Endometrial microvascular endothelial cells (primary cell): ENCODE results near the gene CFAP69. TPM values are rescaled to one million over a fixed set of nuclear protein-coding genes. Genes with fewer than 3 reads are reported as not detected.
"Not testable (repeated sequence)": the region's sequence is repeated elsewhere in the genome, so short reads cannot be mapped to it uniquely, and the experiment has no call there.

ENCODE experiments used
- in situ Hi-C: cut with HindIII; loops from 2 replicates; pipeline ENCODE4 v1.10.0; 2017; ENCODE audit warnings: low sequenced_read_pairs, low pct_unique_long_range_greater_than_20kb; ENCODE audit errors: inconsistent ontology term
- total RNA-seq: library from RNA; depleted of rRNA; stranded (reverse); fragments of >200 nt; gene quantifications from one replicate; pipeline ENCODE4 v1.2.3, GENCODE V29; 2015; ENCODE audit errors: inconsistent ontology term

Gene CFAP69
- total RNA-seq, 1 donor from 2014 or later: 0.19 TPM

DNA sequence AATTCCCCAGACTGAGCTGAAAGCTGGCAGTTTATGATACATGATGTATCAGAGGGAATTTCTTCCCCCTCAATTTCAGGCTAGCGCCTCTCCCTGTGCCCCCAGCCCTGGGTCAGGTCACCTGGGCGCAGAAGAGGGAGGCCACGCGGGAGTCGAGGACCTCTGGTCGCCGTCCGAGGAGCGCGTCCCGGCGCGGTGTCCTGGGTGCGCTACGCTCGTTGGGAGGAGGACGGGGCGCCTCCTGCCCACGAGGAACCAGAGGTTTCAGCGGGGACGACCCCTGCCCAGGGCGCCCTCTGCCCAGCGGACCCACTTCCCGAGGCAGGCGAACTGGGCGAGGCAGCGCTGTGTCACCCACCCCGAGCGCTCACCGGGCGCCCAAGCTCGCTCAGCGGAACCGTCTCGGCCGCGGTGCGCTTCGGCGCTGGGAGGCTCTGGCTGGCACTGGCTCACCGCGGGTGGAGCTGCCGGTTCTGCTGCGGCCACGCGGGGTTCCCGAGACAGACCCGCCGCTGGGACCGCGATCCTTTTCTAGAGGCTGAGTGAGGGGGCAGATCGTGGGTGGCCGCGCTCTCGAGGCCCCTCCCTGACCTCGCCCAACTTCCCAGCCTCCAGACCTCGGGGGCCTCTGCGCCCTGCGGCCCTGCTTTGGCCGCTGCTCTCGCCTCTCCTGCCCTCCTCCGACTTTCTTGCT, 76.0 kb downstream of the CFAP69 start, which contains the start of gene FAM237B:
TSS of gene FAM237B (minus strand) at position 504 of the 694 bp plus-strand sequence. CDS start 1,556 bp downstream, outside the sequence.
- in situ Hi-C loops: no loop called here

DNA sequence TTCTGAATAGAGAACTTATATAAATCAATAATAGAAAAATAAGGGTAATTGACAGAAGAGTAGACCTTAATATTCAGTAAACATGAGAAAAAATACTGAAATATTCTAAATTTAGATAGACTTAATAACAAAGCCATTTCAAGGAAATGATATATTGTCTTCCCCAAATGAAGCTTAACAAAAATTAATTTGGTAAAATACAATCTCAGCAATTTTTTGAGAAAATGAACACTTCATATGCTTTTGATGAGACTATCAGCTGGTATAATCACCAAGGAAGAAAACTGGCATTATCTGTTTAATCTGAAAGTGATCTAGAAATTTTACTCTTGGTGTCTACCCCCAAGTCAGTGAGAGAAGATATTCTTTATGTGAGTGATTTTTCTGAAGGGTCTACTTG, 77.9 kb downstream of the CFAP69 start:
- in situ Hi-C loops: no loop called here

GRCh38 chr7:90326500-90326899, 81.5 kb downstream of the CFAP69 start:
- in situ Hi-C loops: no loop called here

- in situ Hi-C loops: no loop called here
Measured at GRCh38 chr7:90334193-90334843, 89.3 kb downstream of the CFAP69 start.

- in situ Hi-C loops: not testable (repeated sequence)
Measured at GRCh38 chr7:90334926-90335325, 90.0 kb downstream of the CFAP69 start.

DNA sequence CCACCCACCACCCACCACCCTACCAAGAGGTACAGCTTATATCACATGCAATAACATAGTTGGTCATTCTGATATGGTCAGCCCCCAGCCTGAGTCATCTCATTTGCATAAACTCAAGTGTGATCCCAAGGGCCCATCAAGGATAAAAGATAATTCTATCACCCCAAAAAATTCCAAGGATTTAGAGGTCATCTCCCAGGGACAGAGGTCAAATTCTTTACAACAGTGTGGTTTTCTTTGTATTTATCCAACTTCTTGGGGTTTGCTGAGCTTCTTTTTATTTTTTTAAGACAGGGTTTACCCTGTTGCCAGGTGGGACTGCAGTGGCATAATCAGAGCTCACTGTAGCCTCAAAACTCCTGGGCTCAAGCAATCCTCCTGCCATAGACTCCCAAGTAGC, 92.1 kb downstream of the CFAP69 start:
- in situ Hi-C loops: no loop called here

GRCh38 chr7:90345016-90345415, 100.0 kb downstream of the CFAP69 start:
- in situ Hi-C loops: no loop called here

DNA sequence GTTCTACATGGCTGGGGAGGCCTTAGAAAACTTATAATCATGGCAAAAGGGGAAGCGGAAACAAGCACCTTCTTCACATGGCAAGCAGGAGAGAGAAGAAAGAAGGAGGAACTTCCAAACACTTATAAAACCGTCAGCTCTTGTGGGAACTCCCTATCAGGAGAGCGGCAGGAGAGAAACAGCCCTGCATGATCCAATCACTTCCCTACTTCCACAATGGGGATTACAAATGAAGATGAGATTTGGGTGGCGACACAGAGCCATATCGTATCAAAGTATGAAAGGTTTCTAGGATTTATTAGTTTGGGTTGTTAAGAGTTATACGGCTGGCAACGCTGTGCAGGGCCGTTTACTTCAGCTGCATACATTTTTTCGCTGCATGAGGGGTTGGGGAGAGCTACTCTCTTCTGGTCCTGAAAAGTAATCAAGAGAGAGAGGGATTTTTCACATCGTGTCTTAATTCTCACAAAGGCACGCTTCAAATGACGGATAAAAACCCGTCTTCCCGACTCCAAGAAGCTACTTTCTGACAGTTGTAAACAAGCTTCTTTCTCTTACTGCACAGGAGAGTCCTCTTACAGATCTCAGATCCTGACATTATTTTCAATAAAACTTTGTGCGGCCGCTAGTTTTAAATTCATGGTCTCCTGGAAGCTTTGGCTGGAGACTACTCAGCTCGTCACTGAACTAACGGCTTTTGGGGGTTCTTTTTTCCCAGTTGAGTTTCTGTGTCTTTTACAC, 100.8 kb downstream of the CFAP69 start:
- in situ Hi-C loops: no loop called here

- in situ Hi-C loops: no loop called here
Measured at GRCh38 chr7:90346336-90347125, 101.6 kb downstream of the CFAP69 start, which contains the start of gene GTPBP10. GTPBP10 (plus strand) TSS chr7:90346716; CDS start chr7:90346742, 26 bp downstream.

- in situ Hi-C loops: no loop called here
Measured at GRCh38 chr7:90347759-90348158, 102.8 kb downstream of the CFAP69 start.

DNA sequence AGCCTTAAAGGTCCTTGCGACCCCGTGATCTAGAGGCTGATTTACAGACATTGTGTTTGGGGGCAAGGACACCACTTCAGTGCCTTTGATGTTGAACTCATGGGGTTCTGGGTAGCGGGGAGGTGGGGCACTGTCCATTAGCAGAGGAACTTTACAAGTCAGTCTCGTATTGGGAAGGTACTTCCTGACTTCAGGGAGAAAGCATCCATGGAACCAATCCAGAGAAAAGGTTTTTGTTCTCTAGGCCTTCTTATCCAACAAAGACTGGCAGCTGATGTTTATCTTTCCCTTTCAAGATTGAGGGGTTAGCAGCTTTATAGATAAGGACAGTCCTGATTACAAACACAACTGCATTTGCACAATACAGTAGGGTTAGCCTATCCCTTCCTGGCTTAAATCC, 104.3 kb downstream of the CFAP69 start:
- in situ Hi-C loops: no loop called here

- in situ Hi-C loops: not testable (repeated sequence)
Measured at GRCh38 chr7:90350032-90350431, 105.1 kb downstream of the CFAP69 start.

GRCh38 chr7:90351987-90352386, 107.0 kb downstream of the CFAP69 start:
- in situ Hi-C loops: no loop called here

Other genes with a start within 250 kb of the CFAP69 start
- gene STEAP1, start 90.7 kb upstream of the CFAP69 start, total RNA-seq: 110 TPM
- gene STEAP2, start 33.4 kb upstream of the CFAP69 start, total RNA-seq: 15.1 TPM
- gene FAM237B, start 76.1 kb downstream of the CFAP69 start, total RNA-seq: not detected
- 5.9 TPM for gene GTPBP10, start 101.5 kb downstream of the CFAP69 start, total RNA-seq
- 9.4 TPM for gene CLDN12, start 158.3 kb downstream of the CFAP69 start, total RNA-seq
- not detected for gene PTTG1IP2, start 224.5 kb downstream of the CFAP69 start, total RNA-seq